ENCODE results near the gene MPP1.

MPP1 gene

DNA sequence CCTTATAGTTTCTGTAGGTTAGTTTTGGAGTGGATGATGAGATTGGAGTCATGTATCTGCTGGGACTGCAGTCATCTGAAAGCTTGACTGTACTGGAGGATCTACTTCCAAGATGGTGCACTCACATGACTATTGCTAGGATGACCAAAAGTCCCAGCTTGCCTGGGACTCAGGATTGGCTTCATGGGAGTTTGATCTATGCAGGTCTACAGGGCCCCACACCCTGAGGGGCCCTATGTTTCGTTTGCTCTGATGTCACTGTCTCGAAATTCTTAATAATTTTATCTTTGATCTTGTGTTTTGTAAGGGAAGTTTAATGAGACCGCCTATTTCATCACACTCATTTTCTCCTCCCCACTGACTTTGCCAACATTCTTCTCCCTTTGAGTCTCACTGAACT, 29.3 kb upstream of the MPP1 start, which contains the start of gene SMIM9:
SMIM9 (minus strand) TSS at position 101 of the 400 bp plus-strand sequence. CDS start 3,806 bp downstream, outside the sequence.
- no peaks in the 10 kb centered on the region for H4K20me1 ChIP-seq (ENCODE audit: control insufficient read depth, insufficient read depth, low read depth, low read length)
- no peaks in the 10 kb centered on the region for H3F3A ChIP-seq (ENCODE audit: control insufficient read depth, insufficient read depth)
- H3K27ac ChIP-seq (ENCODE audit: low read depth, low read length): no peak within 1 kb of the TSS
- H3K4me3 ChIP-seq (ENCODE audit: low read length): no peak within 1 kb of the TSS
- no peaks in the 10 kb centered on the region for H3K27me3 ChIP-seq (ENCODE audit: control insufficient read depth, low read length)
- H3K4me1 ChIP-seq (ENCODE audit: control insufficient read depth, low read length): no peaks in the 10 kb centered on the region
- H3K36me3 ChIP-seq (ENCODE audit: control insufficient read depth, low read length): no peaks in the 10 kb centered on the region
- no peaks in the 10 kb centered on the region for H3K9me3 ChIP-seq (ENCODE audit: control insufficient read depth, insufficient read depth, low read length)
- H3K9me2 ChIP-seq (replicated peaks; ENCODE audit: control insufficient read depth, low read length): no peaks in the 10 kb centered on the region
- H3K4me2 ChIP-seq (ENCODE audit: low read length): no peak within 1 kb of the TSS
- TF ChIP-seq, protein P1, sequence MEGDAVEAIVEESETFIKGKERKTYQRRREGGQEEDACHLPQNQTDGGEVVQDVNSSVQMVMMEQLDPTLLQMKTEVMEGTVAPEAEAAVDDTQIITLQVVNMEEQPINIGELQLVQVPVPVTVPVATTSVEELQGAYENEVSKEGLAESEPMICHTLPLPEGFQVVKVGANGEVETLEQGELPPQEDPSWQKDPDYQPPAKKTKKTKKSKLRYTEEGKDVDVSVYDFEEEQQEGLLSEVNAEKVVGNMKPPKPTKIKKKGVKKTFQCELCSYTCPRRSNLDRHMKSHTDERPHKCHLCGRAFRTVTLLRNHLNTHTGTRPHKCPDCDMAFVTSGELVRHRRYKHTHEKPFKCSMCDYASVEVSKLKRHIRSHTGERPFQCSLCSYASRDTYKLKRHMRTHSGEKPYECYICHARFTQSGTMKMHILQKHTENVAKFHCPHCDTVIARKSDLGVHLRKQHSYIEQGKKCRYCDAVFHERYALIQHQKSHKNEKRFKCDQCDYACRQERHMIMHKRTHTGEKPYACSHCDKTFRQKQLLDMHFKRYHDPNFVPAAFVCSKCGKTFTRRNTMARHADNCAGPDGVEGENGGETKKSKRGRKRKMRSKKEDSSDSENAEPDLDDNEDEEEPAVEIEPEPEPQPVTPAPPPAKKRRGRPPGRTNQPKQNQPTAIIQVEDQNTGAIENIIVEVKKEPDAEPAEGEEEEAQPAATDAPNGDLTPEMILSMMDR (IDR thresholded peaks at IDR 0.05; ENCODE audit: low read depth, low read length, poor library complexity, severe bottlenecking): no peak
- no peak for TF ChIP-seq EZH2phosphoT487 (IDR thresholded peaks at IDR 0.05; ENCODE audit: borderline replicate concordance, low read length)
- no peaks in the 10 kb centered on the region for H3K79me2 ChIP-seq (ENCODE audit: control insufficient read depth, low read length)

DNA sequence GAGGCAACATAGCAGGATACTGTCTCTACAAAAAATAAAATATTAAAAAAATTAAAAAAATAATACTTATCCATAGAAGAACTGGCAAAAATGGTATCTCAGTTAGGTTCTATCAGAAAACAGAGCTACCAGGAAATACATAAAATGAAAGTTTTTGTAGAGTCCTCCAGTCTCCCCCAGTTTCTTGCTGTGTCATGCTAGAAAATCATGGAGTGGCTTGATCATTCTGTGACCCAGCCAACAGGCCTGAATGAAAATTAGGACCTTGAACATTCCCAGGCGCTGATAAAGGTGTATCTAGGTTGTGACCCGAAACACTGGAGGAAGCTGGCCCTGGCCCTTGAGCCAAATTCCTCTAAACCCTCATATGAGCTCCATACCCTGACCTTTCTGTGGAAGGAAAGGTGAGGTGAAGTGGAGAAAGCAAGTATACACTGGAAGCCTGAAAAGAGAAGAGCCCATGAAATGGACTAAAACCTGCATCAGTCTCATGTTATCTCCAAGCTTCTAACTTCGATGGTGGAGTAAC, 28.5 kb upstream of the MPP1 start:
- no peaks in the 10 kb centered on the region for H3K79me2 ChIP-seq (ENCODE audit: control insufficient read depth, low read length)
- H3K4me2 ChIP-seq (ENCODE audit: low read length): no peak overlapping the region
- no peaks in the 10 kb centered on the region for H3K9me2 ChIP-seq (replicated peaks; ENCODE audit: control insufficient read depth, low read length)
- no peaks in the 10 kb centered on the region for H3K36me3 ChIP-seq (ENCODE audit: control insufficient read depth, low read length)
- no peaks in the 10 kb centered on the region for H4K20me1 ChIP-seq (ENCODE audit: control insufficient read depth, insufficient read depth, low read depth, low read length)
- H3K27me3 ChIP-seq (ENCODE audit: control insufficient read depth, low read length): no peaks in the 10 kb centered on the region
- no peaks in the 10 kb centered on the region for H3F3A ChIP-seq (ENCODE audit: control insufficient read depth, insufficient read depth)
- TF ChIP-seq, protein P1 (IDR thresholded peaks at IDR 0.05; ENCODE audit: low read depth, low read length, poor library complexity, severe bottlenecking): no peak
- no peak for TF ChIP-seq EZH2phosphoT487 (IDR thresholded peaks at IDR 0.05; ENCODE audit: borderline replicate concordance, low read length)
- H3K27ac ChIP-seq (ENCODE audit: low read depth, low read length): no peak overlapping the region
- H3K9me3 ChIP-seq (ENCODE audit: control insufficient read depth, insufficient read depth, low read length): no peaks in the 10 kb centered on the region
- H3K4me1 ChIP-seq (ENCODE audit: control insufficient read depth, low read length): no peaks in the 10 kb centered on the region
- H3K4me3 ChIP-seq (ENCODE audit: low read length): no peak overlapping the region

DNA sequence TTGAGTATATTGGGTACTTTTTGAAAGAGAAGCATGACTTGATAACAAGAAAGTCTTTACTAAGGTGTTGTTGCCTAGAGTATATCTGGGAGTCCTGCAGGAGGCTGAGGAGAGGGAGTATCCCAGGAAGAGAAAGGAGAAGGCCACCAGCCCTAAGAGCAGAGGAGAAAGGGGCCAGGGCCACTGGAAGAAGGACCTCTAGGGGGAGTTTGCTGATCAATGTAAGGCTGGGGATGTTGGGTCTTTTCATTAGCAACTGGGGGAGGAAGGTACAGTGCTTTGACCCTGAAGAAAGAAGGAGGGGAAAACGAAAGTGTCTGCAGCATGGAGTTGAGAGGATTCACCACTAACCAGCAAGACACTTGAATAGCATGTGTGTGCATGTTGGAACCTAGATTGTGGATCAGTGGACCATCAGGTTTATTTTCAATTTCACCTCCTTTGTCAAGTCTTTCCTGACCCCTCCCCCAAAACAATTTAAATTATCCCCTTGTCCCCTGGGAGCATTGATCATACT, 24.7 kb upstream of the MPP1 start:
- Histone ChIP-seq H3K4me1 (ENCODE audit: control insufficient read depth, low read length) (peaks cover 11% of the 10 kb centered on the region), H4K20me1 (ENCODE audit: control insufficient read depth, insufficient read depth, low read depth, low read length) (no peaks in the 10 kb centered on the region), H3F3A (ENCODE audit: control insufficient read depth, insufficient read depth) (no peaks in the 10 kb centered on the region), H3K9me3 (ENCODE audit: control insufficient read depth, insufficient read depth, low read length) (no peaks in the 10 kb centered on the region), H3K36me3 (ENCODE audit: control insufficient read depth, low read length) (no peaks in the 10 kb centered on the region), H3K4me2 (ENCODE audit: low read length) (no peak overlapping the region), H3K27ac (ENCODE audit: low read depth, low read length) (no peak overlapping the region), H3K9me2 (replicated peaks; ENCODE audit: control insufficient read depth, low read length) (no peaks in the 10 kb centered on the region), H3K4me3 (ENCODE audit: low read length) (no peak overlapping the region), H3K79me2 (ENCODE audit: control insufficient read depth, low read length) (no peaks in the 10 kb centered on the region), H3K27me3 (ENCODE audit: control insufficient read depth, low read length) (no peaks in the 10 kb centered on the region)
- TF ChIP-seq, protein P1 (IDR thresholded peaks at IDR 0.05; ENCODE audit: low read depth, low read length, poor library complexity, severe bottlenecking): no peak
- TF ChIP-seq EZH2phosphoT487 (IDR thresholded peaks at IDR 0.05; ENCODE audit: borderline replicate concordance, low read length): no peak

Measured in DOHH2 (cell line).